Tibial nerve (tissue), 4 donors: ENCODE results near the gene FOLR3.

Experiments
- CTCF ChIP-seq, 5 experiments: fragments of 200-600 bp in 3 of 5; fragments of 450-650 bp in 2 of 5; sonication (generic) in 3 of 5; IDR thresholded peaks; one replicate each; pipeline ENCODE4 v1.5.1; 2016 to 2019; ENCODE audit warnings: antibody characterized with exemption in 5 of 5, mild to moderate bottlenecking in 3 of 5, moderate library complexity in 2 of 5
- EP300 ChIP-seq, 2 donors: sonication (generic); formaldehyde crosslinking; IDR thresholded peaks; one replicate each; pipeline ENCODE4 v1.6.1; 2017; ENCODE audit warnings: antibody characterized with exemption in 2 of 2, mild to moderate bottlenecking in 1 of 2
- POLR2A ChIP-seq, 2 donors: fragments of 450-650 bp; IDR thresholded peaks; one replicate each; pipeline ENCODE4 v1.6.1; 2017; ENCODE audit warnings: antibody characterized with exemption in 2 of 2, mild to moderate bottlenecking in 2 of 2, moderate library complexity in 2 of 2

- no peak for TF ChIP-seq CTCF (IDR thresholded peaks at IDR 0.05)
- TF ChIP-seq POLR2A (IDR thresholded peaks at IDR 0.05) = no peak
- no peak for TF ChIP-seq EP300 (IDR thresholded peaks at IDR 0.05)
Measured at GRCh38 chr11:72098741-72099140, 36.8 kb upstream of the FOLR3 start.
